Neural cell (in vitro differentiated cells): ENCODE measurements around the gene PDZD4. TPM values are rescaled to one million over a fixed set of nuclear protein-coding genes. Genes with fewer than 3 reads are reported as not detected.

Experiments used
- H2AFZ ChIP-seq: fragments of 200-600, 300-800 bp; sonication (generic), shearing (Covaris generic); 2 replicates; pipeline ENCODE4 v1.6.0; 2014; ENCODE audit warnings: low read depth, mild to moderate bottlenecking, antibody characterized with exemption, low read length, moderate library complexity
- H3F3A ChIP-seq: fragments of 200-600 bp; shearing (Covaris generic); 2 replicates; pipeline ENCODE4 v1.6.1; 2016; ENCODE audit warnings: mild to moderate bottlenecking, moderate library complexity, mixed read lengths, antibody characterized with exemption, low read length; ENCODE audit not compliant: insufficient read depth, poor library complexity, severe bottlenecking
- H3K27ac ChIP-seq: fragments of 200-600, 300-800 bp; sonication (generic), shearing (Covaris generic); 2 replicates; pipeline ENCODE4 v1.5.1; 2014; ENCODE audit warnings: mild to moderate bottlenecking, low read length, moderate library complexity
- H3K27me3 ChIP-seq: fragments of 300-800, 200-600 bp; sonication (generic), shearing (Covaris generic); 2 replicates; pipeline ENCODE4 v1.6.0; 2014; ENCODE audit warnings: mild to moderate bottlenecking, low read depth, low read length, moderate library complexity; ENCODE audit not compliant: insufficient read depth
- H3K36me3 ChIP-seq: fragments of 300-800, 200-600 bp; sonication (generic), shearing (Covaris generic); 2 replicates; pipeline ENCODE4 v1.5.1; 2014; ENCODE audit warnings: mild to moderate bottlenecking, antibody characterized with exemption, low read length, moderate library complexity; ENCODE audit not compliant: insufficient read depth
- H3K4me2 ChIP-seq: fragments of 300-800, 200-600 bp; sonication (generic), shearing (Covaris generic); 2 replicates; pipeline ENCODE4 v1.6.0; 2014; ENCODE audit warnings: mild to moderate bottlenecking, low read length
- H3K4me3 ChIP-seq: fragments of 300-800, 200-600 bp; sonication (generic), shearing (Covaris generic); 2 replicates; pipeline ENCODE4 v1.5.1; 2014; ENCODE audit warnings: mild to moderate bottlenecking, low read length, moderate library complexity
- H3K79me2 ChIP-seq: fragments of 200-600 bp; shearing (Covaris generic); replicated peaks from 2 replicates; pipeline ENCODE4 v1.6.0; 2014; ENCODE audit warnings: mild to moderate bottlenecking, low read length, moderate library complexity; ENCODE audit not compliant: insufficient read depth
- H3K9ac ChIP-seq: fragments of 300-800, 200-600 bp; sonication (generic), shearing (Covaris generic); 2 replicates; pipeline ENCODE4 v1.6.1; 2016; ENCODE audit warnings: mild to moderate bottlenecking, low read length, mixed read lengths
- H3K9me2 ChIP-seq: fragments of 200-600 bp; shearing (Covaris generic); 2 replicates; pipeline ENCODE4 v1.6.1; 2016; ENCODE audit warnings: mild to moderate bottlenecking, low read length, mixed read lengths; ENCODE audit not compliant: insufficient read depth
- H3K9me3 ChIP-seq: fragments of 200-600, 300-800 bp; sonication (generic), shearing (Covaris generic); 2 replicates; pipeline ENCODE4 v1.6.1; 2016; ENCODE audit warnings: mild to moderate bottlenecking, mixed run types, low read length, moderate library complexity, mixed read lengths
- H4K20me1 ChIP-seq: fragments of 200-600 bp; shearing (Covaris generic); 2 replicates; pipeline ENCODE4 v1.6.1; 2016; ENCODE audit warnings: mild to moderate bottlenecking, mixed run types; ENCODE audit not compliant: insufficient read depth
- CTCF ChIP-seq: fragments of 450-650 bp; IDR thresholded peaks from 2 replicates; pipeline ENCODE4 v1.5.1; 2014; ENCODE audit warnings: antibody characterized with exemption, mild to moderate bottlenecking, moderate library complexity; ENCODE audit not compliant: poor library complexity, severe bottlenecking
- EP300 ChIP-seq: fragments of 450-650 bp; conservative IDR thresholded peaks from 2 replicates; pipeline ENCODE4 v1.6.1; 2014; ENCODE audit warnings: antibody characterized with exemption, mild to moderate bottlenecking, moderate library complexity; ENCODE audit not compliant: poor library complexity, severe bottlenecking
- EZH2 ChIP-seq: fragments of 200-600, 300-800 bp; shearing (Covaris generic), sonication (generic); IDR thresholded peaks from 2 replicates; pipeline ENCODE4 v1.6.1; 2014; ENCODE audit warnings: antibody characterized with exemption, low read length, borderline replicate concordance, mild to moderate bottlenecking; ENCODE audit not compliant: insufficient read depth, poor library complexity, severe bottlenecking
- MXI1 ChIP-seq: fragments of 450-650 bp; conservative IDR thresholded peaks from 2 replicates; pipeline ENCODE4 v1.6.1; 2014; ENCODE audit warnings: antibody characterized with exemption, mild to moderate bottlenecking; ENCODE audit not compliant: poor library complexity, severe bottlenecking
- POLR2AphosphoS5 ChIP-seq: IDR thresholded peaks from 2 replicates; pipeline ENCODE4 v1.6.1; 2012
- RAD21 ChIP-seq: fragments of 450-650 bp; conservative IDR thresholded peaks from 2 replicates; pipeline ENCODE4 v1.6.1; 2014; ENCODE audit warnings: antibody characterized with exemption, mild to moderate bottlenecking, moderate library complexity
- REST ChIP-seq: IDR thresholded peaks from 2 replicates; pipeline ENCODE4 v1.6.1; 2012; ENCODE audit warnings: borderline replicate concordance
- SMC3 ChIP-seq: fragments of 450-650 bp; conservative IDR thresholded peaks from 2 replicates; pipeline ENCODE4 v1.6.1; 2014; ENCODE audit warnings: antibody characterized with exemption, mild to moderate bottlenecking, moderate library complexity; ENCODE audit not compliant: poor library complexity
- TAF1 ChIP-seq: IDR thresholded peaks from 2 replicates; pipeline ENCODE4 v1.6.1; 2012; ENCODE audit warnings: low read depth
- polyA plus RNA-seq: library from polyadenylated mRNA; depleted of rRNA; stranded (reverse); fragments of >200 nt; gene quantifications from 2 replicates; pipeline ENCODE4 v1.2.3, GENCODE V29; 2014

The PDZD4 gene
- polyA plus RNA-seq, 1 donor from 2014 or later: 343 TPM

GRCh38 chrX:153794897-153795816 is 35.2 kb downstream of the PDZD4 start:
- no peaks in the 10 kb centered on the region for H3K27me3 ChIP-seq
- no peaks in the 10 kb centered on the region for H3K36me3 ChIP-seq
- H3F3A ChIP-seq: no peaks in the 10 kb centered on the region
- H3K9me3 ChIP-seq: no peaks in the 10 kb centered on the region
- H3K27ac ChIP-seq: peak overlapping the region; percentile 95
- peak overlapping the region; percentile 95 for H3K9ac ChIP-seq
- H3K4me3 ChIP-seq: peak overlapping the region; percentile 83
- H2AFZ ChIP-seq: no peak overlapping the region
- peak overlapping the region; percentile 55 for H3K4me2 ChIP-seq
- H3K79me2 ChIP-seq: peaks cover 37% of the 10 kb centered on the region
- no peaks in the 10 kb centered on the region for H4K20me1 ChIP-seq
- H3K9me2 ChIP-seq: no peaks in the 10 kb centered on the region
- TF ChIP-seq MXI1 (peak; percentile 40), TAF1 (no peak), POLR2AphosphoS5 (no peak), CTCF (no peak)

GRCh38 chrX:153794018-153794896 is 36.1 kb downstream of the PDZD4 start, which contains the start of the genes IDH3G and SSR4:
TSS of gene IDH3G (minus strand) at chrX:153794375. CDS start at chrX:153794326, 49 bp downstream.
TSS of gene SSR4 (plus strand) at chrX:153794668. CDS start at chrX:153794688, 20 bp downstream.
- peak within 1 kb of the TSS; percentile 21 for H2AFZ ChIP-seq
- H3K4me3 ChIP-seq: peak within 1 kb of the TSS; percentile 83
- no peaks in the 10 kb centered on the region for H3K9me2 ChIP-seq
- no peaks in the 10 kb centered on the region for H4K20me1 ChIP-seq
- no peaks in the 10 kb centered on the region for H3F3A ChIP-seq
- TF ChIP-seq TAF1 (peak; percentile 83), EP300 (peak; percentile 56), EZH2 (no peak), RAD21 (peak; percentile 52), REST (peak; percentile 65), MXI1 (peak; percentile 76), SMC3 (peak; percentile 61), CTCF (peak; percentile 70), POLR2AphosphoS5 (peak; percentile 84)
- H3K4me2 ChIP-seq: peak within 1 kb of the TSS; percentile 62
- peak within 1 kb of the TSS; percentile 95 for H3K27ac ChIP-seq
- H3K9me3 ChIP-seq: no peaks in the 10 kb centered on the region
- H3K79me2 ChIP-seq: peaks cover 37% of the 10 kb centered on the region
- no peaks in the 10 kb centered on the region for H3K27me3 ChIP-seq
- no peaks in the 10 kb centered on the region for H3K36me3 ChIP-seq
- H3K9ac ChIP-seq: peak within 1 kb of the TSS; percentile 95
